MM.1S (cell line): ENCODE results near the gene HYAL2.

Experiments
- DNase-seq: peaks from one replicate; pipeline ENCODE4 v3.0.0-alpha.2; 2015
- H2AFZ ChIP-seq: fragments of 300-600 bp; sonication (generic); 2 replicates; pipeline ENCODE4 v1.6.0; 2016; ENCODE audit warnings: antibody characterized with exemption, low read length
- H3F3A ChIP-seq: fragments of 300-600 bp; sonication (generic); 2 replicates; pipeline ENCODE4 v1.6.1; 2016; ENCODE audit warnings: mild to moderate bottlenecking, antibody characterized with exemption, low read length, moderate library complexity, mixed read lengths; ENCODE audit not compliant: insufficient read depth
- H3K27ac ChIP-seq: fragments of 300-600 bp; sonication (generic); 2 replicates; pipeline ENCODE4 v1.5.1; 2016; ENCODE audit warnings: mild to moderate bottlenecking, low read length
- H3K27me3 ChIP-seq: fragments of 300-600 bp; sonication (generic); replicated peaks from 2 replicates; pipeline ENCODE4 v1.6.0; 2016; ENCODE audit warnings: low read length; ENCODE audit not compliant: insufficient read depth
- H3K36me3 ChIP-seq: fragments of 300-600 bp; sonication (generic); replicated peaks from 2 replicates; pipeline ENCODE4 v1.6.1; 2016; ENCODE audit warnings: mild to moderate bottlenecking, low read length, mixed read lengths; ENCODE audit not compliant: insufficient read depth
- H3K4me1 ChIP-seq: fragments of 300-600 bp; sonication (generic); 2 replicates; pipeline ENCODE4 v1.6.1; 2016; ENCODE audit warnings: low read length, mixed read lengths
- H3K4me2 ChIP-seq: fragments of 300-600 bp; sonication (generic); 2 replicates; pipeline ENCODE4 v1.6.0; 2016; ENCODE audit warnings: low read depth, low read length
- H3K4me3 ChIP-seq: fragments of 300-600 bp; sonication (generic); 2 replicates; pipeline ENCODE4 v1.5.1; 2016; ENCODE audit warnings: low read length, mixed read lengths
- H3K79me2 ChIP-seq: fragments of 300-600 bp; sonication (generic); 2 replicates; pipeline ENCODE4 v1.6.1; 2016; ENCODE audit warnings: mixed run types, low read length, mixed read lengths
- H3K9ac ChIP-seq: fragments of 300-600 bp; sonication (generic); 2 replicates; pipeline ENCODE4 v1.6.1; 2016; ENCODE audit warnings: low read length, mixed read lengths
- H3K9me2 ChIP-seq: fragments of 300-600 bp; sonication (generic); replicated peaks from 2 replicates; pipeline ENCODE4 v1.6.1; 2016; ENCODE audit warnings: mild to moderate bottlenecking, low read length, mixed read lengths; ENCODE audit not compliant: insufficient read depth
- H3K9me3 ChIP-seq: fragments of 300-600 bp; sonication (generic); replicated peaks from 2 replicates; pipeline ENCODE4 v1.6.1; 2016; ENCODE audit warnings: mild to moderate bottlenecking, low read length, mixed read lengths; ENCODE audit not compliant: insufficient read depth
- H4K20me1 ChIP-seq: fragments of 300-600 bp; sonication (generic); 2 replicates; pipeline ENCODE4 v1.6.1; 2016; ENCODE audit warnings: mild to moderate bottlenecking, low read length, moderate library complexity, mixed read lengths; ENCODE audit not compliant: insufficient read depth
- CTCF ChIP-seq: fragments of 300-600 bp; sonication (generic); IDR thresholded peaks from 2 replicates; pipeline ENCODE4 v1.5.1; 2016; ENCODE audit warnings: antibody characterized with exemption, low read length, mixed read lengths
- EZH2 ChIP-seq: fragments of 300-600 bp; sonication (generic); optimal IDR thresholded peaks from 2 replicates; pipeline ENCODE3; 2017; ENCODE audit warnings: low read depth, mild to moderate bottlenecking, antibody characterized with exemption, low read length, mixed read lengths
- EZH2phosphoT487 ChIP-seq: fragments of 300-600 bp; sonication (generic); IDR thresholded peaks from 2 replicates; pipeline ENCODE4 v1.6.1; 2018; ENCODE audit warnings: antibody characterized with exemption, low read length

The HYAL2 gene

GRCh38 chr3:50358355-50358910 lies 35.9 kb upstream of the HYAL2 start:
- Histone ChIP-seq H3K36me3 (peaks cover 11% of the 10 kb centered on the region; the same call in 1 of the 2 replicates), H3K9ac (peak overlapping the region; percentile 90), H3K27ac (no peak overlapping the region), H3K27me3 (no peaks in the 10 kb centered on the region), H3K9me2 (no peaks in the 10 kb centered on the region), H3K4me1 (peaks cover 29% of the 10 kb centered on the region), H3K79me2 (peaks cover 57% of the 10 kb centered on the region), H3K4me3 (peak overlapping the region; percentile 91), H2AFZ (no peak overlapping the region), H3K9me3 (no peaks in the 10 kb centered on the region), H4K20me1 (no peaks in the 10 kb centered on the region), H3F3A (no peaks in the 10 kb centered on the region), H3K4me2 (peak overlapping the region; percentile 87)
- no peak for DNase-seq
- TF ChIP-seq EZH2: no peak
- no peak for TF ChIP-seq CTCF
- no peak for TF ChIP-seq EZH2phosphoT487

GRCh38 chr3:50357481-50357880 lies 34.9 kb upstream of the HYAL2 start:
- Histone ChIP-seq H3K27ac (no peak overlapping the region), H3K4me3 (peak overlapping the region; percentile 91), H3K36me3 (peaks cover 11% of the 10 kb centered on the region; the same call in 1 of the 2 replicates), H3K27me3 (no peaks in the 10 kb centered on the region), H3K9me3 (no peaks in the 10 kb centered on the region), H4K20me1 (no peaks in the 10 kb centered on the region), H3F3A (0 out of 2 replicates have a peak, but pooled peaks cover 6% of the 10 kb centered on the region), H3K4me1 (peaks cover 29% of the 10 kb centered on the region), H3K9ac (peak overlapping the region; percentile 90; the same call in 1 of the 2 replicates), H3K9me2 (no peaks in the 10 kb centered on the region), H3K4me2 (peak overlapping the region; percentile 87), H3K79me2 (peaks cover 65% of the 10 kb centered on the region), H2AFZ (no peak overlapping the region)
- no peak for DNase-seq
- TF ChIP-seq EZH2 (no peak), CTCF (no peak), EZH2phosphoT487 (no peak)

GRCh38 chr3:50356553-50356952 lies 34.0 kb upstream of the HYAL2 start:
- peaks cover 32% of the 10 kb centered on the region for H3K4me1 ChIP-seq
- H3K79me2 ChIP-seq: peaks cover 70% of the 10 kb centered on the region
- no peak overlapping the region; the same call in 1 of the 2 replicates for H3K9ac ChIP-seq
- peak overlapping the region; percentile 91; the same call in 1 of the 2 replicates for H3K4me3 ChIP-seq
- H2AFZ ChIP-seq: no peak overlapping the region
- H3K4me2 ChIP-seq: peak overlapping the region; percentile 87
- no peak for TF ChIP-seq CTCF
- TF ChIP-seq EZH2: no peak
- TF ChIP-seq EZH2phosphoT487: no peak
- 0 out of 2 replicates have a peak, but pooled peaks cover 6% of the 10 kb centered on the region for H3F3A ChIP-seq
- H3K9me3 ChIP-seq: no peaks in the 10 kb centered on the region
- no peak for DNase-seq
- peaks cover 11% of the 10 kb centered on the region; the same call in 1 of the 2 replicates for H3K36me3 ChIP-seq
- H3K27ac ChIP-seq: no peak overlapping the region
- H3K27me3 ChIP-seq: no peaks in the 10 kb centered on the region
- H4K20me1 ChIP-seq: no peaks in the 10 kb centered on the region
- no peaks in the 10 kb centered on the region for H3K9me2 ChIP-seq
